T-cell (primary cell): Measurements from ENCODE around the gene MRPS26. TPM values are rescaled to one million over a fixed set of nuclear protein-coding genes. Genes with fewer than 3 reads are reported as not detected.
A peak's percentile ranks its signal among the peaks of the same experiment; 100 is the strongest.
"Not testable (repeated sequence)": the region's sequence is repeated elsewhere in the genome, so short reads cannot be mapped to it uniquely, and the experiment has no call there.

Source experiments
- ATAC-seq, 4 experiments: fragments of 200-7000 bp in 3 of 4; fragments of 150-1000 bp in 1 of 4; cut with Tn5 transposase; replicated peaks in 1 of 4; 1 replicate in 3 of 4; 2 replicates in 1 of 4; pipeline ENCODE4 v1.10.0; 2021; ENCODE audit warnings: moderate library complexity in 3 of 4, mild to moderate bottlenecking in 2 of 4, moderate number of reproducible peaks in 1 of 4
- CTCF ChIA-PET, 2 donors: fragments of 300-600 bp; sonication (Branson Sonifier 250); formaldehyde crosslinking; loops; one replicate each; lab custom pipeline; 2022; ENCODE audit warnings: antibody characterized with exemption in 2 of 2; lab: Charles Lee
- POLR2A ChIA-PET, 2 donors: fragments of 300-600 bp; sonication (Branson Sonifier 250); formaldehyde crosslinking; loops; one replicate each; lab custom pipeline; 2022; ENCODE audit warnings: antibody characterized with exemption in 2 of 2; lab: Charles Lee
- DNase-seq, 35 experiments: peaks; one replicate each; pipeline versions ENCODE4 v3.0.0 to v3.0.0-alpha.2; 2013 to 2023
- H3K27ac ChIP-seq: one replicate; pipeline ENCODE4 v1.5.1; 2013; ENCODE audit warnings: low read length
- H3K27me3 ChIP-seq, 2 experiments: replicated peaks in 1 of 2; 1 replicate in 1 of 2; 2 replicates in 1 of 2; pipeline versions ENCODE4 v1.6.1 to v1.7.0; 2013; ENCODE audit warnings: low read length in 1 of 2, mixed read lengths in 1 of 2; ENCODE audit not compliant: control insufficient read depth in 2 of 2, insufficient read depth in 2 of 2; ENCODE audit errors: extremely low read depth in 1 of 2
- H3K36me3 ChIP-seq, 2 donors: 1 replicate in 1 of 2; 2 replicates in 1 of 2; pipeline versions ENCODE4 v1.6.1 to v1.7.0; 2013; ENCODE audit warnings: low read length in 1 of 2; ENCODE audit not compliant: control insufficient read depth in 2 of 2, insufficient read depth in 1 of 2; ENCODE audit errors: extremely low read depth in 1 of 2
- H3K4me1 ChIP-seq, 2 experiments: 1 replicate in 1 of 2; 2 replicates in 1 of 2; pipeline versions ENCODE4 v1.6.1 to v1.7.0; 2013; ENCODE audit warnings: low read length in 2 of 2, mixed read lengths in 1 of 2; ENCODE audit not compliant: insufficient read depth in 2 of 2, control insufficient read depth in 1 of 2; ENCODE audit errors: extremely low read depth in 1 of 2
- H3K4me3 ChIP-seq, 2 donors: 1 replicate in 1 of 2; 2 replicates in 1 of 2; pipeline versions ENCODE4 v1.5.1 to v1.7.0; 2013; ENCODE audit warnings: mild to moderate bottlenecking in 2 of 2, low read length in 1 of 2, moderate library complexity in 1 of 2; ENCODE audit not compliant: control insufficient read depth in 1 of 2; ENCODE audit errors: extremely low read depth in 1 of 2
- H3K9me3 ChIP-seq: 2 replicates; pipeline ENCODE4 v1.7.0; 2013
- H3K27ac Mint-ChIP-seq, 2 donors: one replicate each; pipeline ENCODE4 v1.8.0; 2020 to 2021; ENCODE audit warnings: mild to moderate bottlenecking in 2 of 2, mixed read lengths in 2 of 2
- H3K27me3 Mint-ChIP-seq, 2 donors: one replicate each; pipeline ENCODE4 v1.8.0; 2021 to 2022; ENCODE audit warnings: mixed read lengths in 2 of 2
- H3K36me3 Mint-ChIP-seq: one replicate; pipeline ENCODE4 v1.8.0; 2021; ENCODE audit warnings: mixed read lengths
- H3K4me1 Mint-ChIP-seq, 3 donors: one replicate each; pipeline ENCODE4 v1.8.0; 2020 to 2022; ENCODE audit warnings: mixed read lengths in 3 of 3, mild to moderate bottlenecking in 1 of 3
- H3K4me3 Mint-ChIP-seq, 3 donors: one replicate each; pipeline ENCODE4 v1.8.0; 2020 to 2022; ENCODE audit warnings: mild to moderate bottlenecking in 3 of 3, mixed read lengths in 3 of 3, moderate library complexity in 3 of 3
- H3K9me3 Mint-ChIP-seq, 3 donors: one replicate each; pipeline ENCODE4 v1.8.0; 2020 to 2022; ENCODE audit warnings: mixed read lengths in 3 of 3
- WGBS: methylation state at CpG from one replicate; pipeline ENCODE4 v1.1.5; 2013; ENCODE audit warnings: missing lambda C conversion rate; ENCODE audit not compliant: insufficient coverage; 5-methylcytosine and 5-hydroxymethylcytosine counted together
- total RNA-seq, 35 experiments: library from RNA in 6 of 35; stranded (reverse) in 6 of 35; fragments of 120-200 nt in 1 of 35; gene quantifications; one replicate each; pipeline versions ENCODE4 v1.2.1 to v1.2.4 and lab custom pipeline; 2013 to 2026

Gene MRPS26
- total RNA-seq, 5 donors from 2014 or later (not counting 1 experiment from before 2014, with no cell fraction given) = 20.9 to 38.5 (median 36.8) TPM

DNA sequence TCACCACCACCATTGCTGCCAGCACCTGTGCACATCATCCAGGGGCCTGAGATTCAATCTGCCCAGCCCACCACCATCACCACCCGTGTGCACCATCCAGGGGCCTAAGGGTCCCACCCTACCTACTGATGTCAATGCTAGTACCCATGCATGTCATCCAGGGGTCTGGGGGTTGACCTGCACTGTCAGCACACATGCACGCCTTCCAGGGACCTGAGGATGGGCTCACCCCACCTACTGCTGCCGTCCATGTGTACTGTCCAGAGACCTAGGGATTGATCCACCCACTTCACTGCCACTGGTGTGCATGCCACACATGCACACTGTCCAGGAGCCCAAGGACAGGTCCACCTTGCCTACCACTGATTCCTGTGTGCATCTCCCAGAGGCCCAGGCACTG lies 13.6 kb downstream of the MRPS26 start:
- H3K27me3 Mint-ChIP-seq = no peaks in the 10 kb centered on the region
- no peaks in the 10 kb centered on the region for H3K9me3 Mint-ChIP-seq
- peaks cover 10 to 21% (median 12%) of the 10 kb centered on the region in 3 donors for H3K4me1 Mint-ChIP-seq
- Histone ChIP-seq H3K36me3 (no peaks in the 10 kb centered on the region), H3K9me3 (no peaks in the 10 kb centered on the region), H3K27ac (no peak overlapping the region), H3K27me3 (no peaks in the 10 kb centered on the region), H3K4me3 (no peak overlapping the region), H3K4me1 (no peaks in the 10 kb centered on the region)
- WGBS = 94% methylated on average over 3 of the region's 3 CpGs
- POLR2A ChIA-PET = no interaction called here
- no peaks in the 10 kb centered on the region for H3K36me3 Mint-ChIP-seq
- DNase-seq = no peak
- CTCF ChIA-PET = no interaction called here
- no peak for ATAC-seq
- no peak overlapping the region for H3K4me3 Mint-ChIP-seq
- no peak overlapping the region for H3K27ac Mint-ChIP-seq

DNA sequence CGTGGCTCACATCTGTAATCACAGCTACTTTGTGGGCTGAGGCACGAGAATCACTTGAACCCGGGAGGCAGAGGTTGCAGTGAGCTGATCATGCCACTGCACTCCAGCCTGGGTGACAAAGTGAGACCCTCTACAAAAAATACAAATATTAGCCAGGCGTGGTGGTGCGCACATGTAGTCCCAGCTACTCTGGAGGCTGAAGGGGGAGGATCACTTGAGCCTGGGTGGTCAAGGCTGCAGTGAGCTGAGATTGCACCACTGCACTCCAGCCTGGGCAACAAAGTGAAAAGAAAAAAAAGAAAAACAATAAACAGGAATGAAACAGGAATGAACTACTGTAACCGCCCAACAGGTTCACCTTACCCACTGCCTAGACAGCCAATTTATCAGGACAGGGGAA lies 18.3 kb downstream of the MRPS26 start:
- CTCF ChIA-PET, H3K27me3 Mint-ChIP-seq, H3K4me1 ChIP-seq, H3K9me3 Mint-ChIP-seq, H3K27ac ChIP-seq, H3K36me3 ChIP-seq, ATAC-seq, H3K4me3 Mint-ChIP-seq, DNase-seq, H3K4me3 ChIP-seq, H3K27me3 ChIP-seq, H3K27ac Mint-ChIP-seq, H3K9me3 ChIP-seq, H3K36me3 Mint-ChIP-seq, POLR2A ChIA-PET: not testable (repeated sequence)
- H3K4me1 Mint-ChIP-seq = peaks cover 13 to 21% (median 16%) of the 10 kb centered on the region in 3 donors
- WGBS = 67% methylated on average over 1 of the region's 6 CpGs

DNA sequence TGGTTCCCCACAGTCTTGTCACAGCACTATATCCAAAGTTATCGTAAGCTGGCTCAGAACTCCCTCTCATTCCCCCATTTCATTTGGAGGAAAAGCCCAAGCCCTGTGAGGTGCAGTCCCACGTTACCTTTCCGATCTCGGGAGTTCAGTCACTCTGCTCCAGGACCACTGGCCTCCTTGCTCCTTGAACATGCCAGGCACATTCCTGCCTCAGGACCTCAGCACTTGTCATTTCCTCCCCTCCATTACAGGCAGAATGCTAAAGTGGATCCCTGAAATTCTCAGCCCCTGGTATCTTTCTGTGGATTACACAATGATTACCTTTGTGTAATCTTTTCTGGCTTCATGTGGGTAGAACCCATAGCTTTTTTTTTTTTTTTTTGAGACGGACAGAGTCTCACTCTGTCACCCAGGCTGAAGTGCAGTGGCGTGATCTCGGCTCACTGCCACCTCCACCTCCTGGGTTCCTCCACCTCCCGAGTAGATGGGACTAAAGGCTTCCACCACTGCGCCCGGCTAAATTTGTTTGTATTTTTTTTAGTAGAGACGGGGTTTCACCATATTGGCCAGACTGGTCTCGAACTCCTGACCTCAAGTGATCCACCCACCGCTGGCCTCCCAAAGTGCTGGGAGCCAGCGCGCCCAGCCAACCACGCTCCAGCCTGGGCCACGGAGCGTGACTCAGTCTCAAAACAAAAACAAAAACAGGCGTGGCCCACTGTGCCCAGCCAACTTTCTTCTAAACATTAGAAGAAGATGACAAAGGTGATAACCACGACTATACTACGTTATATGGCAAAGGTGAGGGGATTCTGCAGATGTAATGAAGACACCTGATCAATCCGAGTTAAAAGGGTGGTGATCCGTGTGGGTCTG lies 21.5 kb downstream of the MRPS26 start:
- no peaks in the 10 kb centered on the region for H3K9me3 ChIP-seq
- no peak overlapping the region for H3K27ac ChIP-seq
- no peak overlapping the region for H3K27ac Mint-ChIP-seq
- H3K4me3 ChIP-seq = no peak overlapping the region
- H3K36me3 ChIP-seq = no peaks in the 10 kb centered on the region
- no peak overlapping the region for H3K4me3 Mint-ChIP-seq
- H3K4me1 ChIP-seq = peaks cover 1 to 11% of the 10 kb centered on the region in 2 experiments
- no peak for DNase-seq
- no peaks in the 10 kb centered on the region for H3K27me3 Mint-ChIP-seq
- no peaks in the 10 kb centered on the region for H3K9me3 Mint-ChIP-seq
- H3K27me3 ChIP-seq = peaks cover 0 to 9% of the 10 kb centered on the region in 2 experiments
- CTCF ChIA-PET = interaction anchor here in 1 of 2 donors (0.6 kb wide), 1 partner anchor 280 kb away, joined by 4 read pairs; no protein-coding TSS in a partner anchor
- WGBS = 85% methylated on average over 17 of the region's 23 CpGs
- POLR2A ChIA-PET = interaction anchor here in 1 of 2 donors (0.5 kb wide), 1 partner anchor 819 kb away, joined by 3 read pairs; no protein-coding TSS in a partner anchor
- peaks cover 12 to 17% (median 17%) of the 10 kb centered on the region in 3 donors for H3K4me1 Mint-ChIP-seq
- peaks cover 5% of the 10 kb centered on the region for H3K36me3 Mint-ChIP-seq
- no peak for ATAC-seq

DNA sequence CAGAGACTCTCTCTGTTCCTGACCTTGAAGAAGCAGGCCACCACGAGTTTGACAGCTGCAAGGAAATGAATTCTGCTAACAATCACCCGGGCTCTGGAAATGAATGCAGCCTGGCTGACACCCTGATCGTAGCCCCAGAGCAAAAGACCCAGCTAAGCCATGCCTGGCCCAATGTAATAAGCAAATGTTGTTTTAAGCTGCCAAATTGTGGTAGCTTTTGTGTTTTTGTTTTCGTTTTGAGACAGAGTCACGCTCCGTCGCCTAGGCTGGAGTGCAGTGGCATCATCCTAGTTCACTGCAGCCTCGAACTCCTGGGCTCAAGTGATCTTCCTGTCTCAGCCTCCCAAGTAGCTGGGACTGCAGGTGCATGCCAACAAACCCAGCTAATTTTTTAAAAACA lies 22.2 kb downstream of the MRPS26 start:
- POLR2A ChIA-PET = no interaction called here
- CTCF ChIA-PET = no interaction called here
- H3K4me3 ChIP-seq = no peak overlapping the region
- Mint-ChIP-seq H3K27ac (peak overlapping the region in 1 of 2 donors; percentile 6), H3K36me3 (peaks cover 5% of the 10 kb centered on the region), H3K9me3 (no peaks in the 10 kb centered on the region), H3K4me1 (peaks cover 14 to 22% (median 21%) of the 10 kb centered on the region in 3 donors), H3K4me3 (no peak overlapping the region), H3K27me3 (no peaks in the 10 kb centered on the region)
- H3K27ac ChIP-seq = no peak overlapping the region
- peaks cover 2 to 17% of the 10 kb centered on the region in 2 experiments for H3K4me1 ChIP-seq
- DNase-seq (no peak), ATAC-seq (no peak)
- H3K9me3 ChIP-seq = no peaks in the 10 kb centered on the region
- WGBS = 76% methylated on average over 8 of the region's 8 CpGs
- peaks cover 0 to 15% of the 10 kb centered on the region in 2 experiments for H3K27me3 ChIP-seq
- no peaks in the 10 kb centered on the region for H3K36me3 ChIP-seq

DNA sequence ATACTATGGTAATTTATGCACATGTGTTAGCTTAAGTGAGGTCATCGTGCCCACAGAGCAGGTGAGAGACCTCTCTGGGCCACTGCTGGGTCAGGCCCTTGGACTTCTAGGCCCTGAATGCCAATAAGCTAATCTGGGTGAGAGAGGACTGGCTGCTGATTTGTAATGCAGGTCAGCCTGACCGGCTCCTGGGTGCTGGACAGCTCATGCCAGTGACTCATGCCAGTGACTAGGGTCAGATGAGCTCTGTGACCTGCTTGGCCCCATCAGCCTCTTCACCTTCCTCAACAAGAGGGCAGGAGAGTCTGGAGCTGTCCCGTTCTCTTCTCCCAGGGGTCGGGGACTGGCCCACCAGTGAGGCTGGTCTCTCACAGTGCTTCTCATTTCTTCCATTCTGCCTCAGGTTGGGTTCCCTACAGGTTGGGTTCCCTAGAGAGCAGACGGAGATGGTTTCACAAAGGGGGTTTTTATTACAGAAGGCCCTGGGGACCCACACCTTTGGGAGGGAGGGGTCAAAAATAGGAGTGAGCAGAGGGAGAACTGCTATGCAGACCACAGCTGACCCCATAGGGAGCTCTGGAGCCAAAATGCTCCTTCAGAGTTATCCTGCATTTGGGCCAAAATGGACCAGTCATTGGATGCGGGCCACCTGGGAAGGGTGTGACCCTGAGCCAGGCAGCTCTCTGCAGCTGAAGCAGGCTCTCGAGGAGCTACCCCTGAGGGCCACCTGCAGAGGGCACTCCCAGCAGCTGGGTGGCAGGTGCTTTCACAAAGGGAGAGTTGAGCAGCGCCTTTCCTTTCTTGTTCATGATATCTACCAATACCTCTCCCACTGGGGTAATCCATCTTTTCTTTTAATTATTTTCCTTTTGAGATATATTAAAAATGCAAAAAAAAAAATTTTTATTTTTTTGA lies 23.4 kb downstream of the MRPS26 start:
- ATAC-seq = peak; percentile 28 to 66 (median 38)
- no peak overlapping the region for H3K4me3 Mint-ChIP-seq

DNA sequence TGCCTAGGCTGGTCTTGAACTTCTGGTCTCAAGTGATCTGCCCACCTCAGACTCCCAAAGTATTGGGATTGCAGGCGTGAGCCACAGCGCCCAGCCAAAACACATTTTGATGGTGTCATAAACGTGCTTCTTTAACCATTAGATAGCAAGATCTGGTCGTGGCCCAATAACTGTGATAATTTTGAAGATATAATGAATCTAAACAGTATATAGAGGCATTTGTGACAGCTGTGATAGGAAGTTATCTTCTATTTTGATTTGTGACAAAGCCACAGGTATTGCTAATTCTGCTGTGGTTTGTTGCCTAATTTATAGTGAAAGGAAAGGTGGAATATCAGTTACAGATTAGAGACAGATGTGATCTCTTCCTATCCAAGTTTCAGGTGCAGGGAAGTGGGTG lies 24.9 kb downstream of the MRPS26 start:
- Histone ChIP-seq H3K9me3 (no peaks in the 10 kb centered on the region), H3K4me3 (no peak overlapping the region), H3K27ac (no peak overlapping the region), H3K4me1 (peaks cover 4 to 22% of the 10 kb centered on the region in 2 experiments), H3K36me3 (no peaks in the 10 kb centered on the region), H3K27me3 (peaks cover 0 to 15% of the 10 kb centered on the region in 2 experiments)
- Mint-ChIP-seq H3K27me3 (peaks cover 0 to 2% of the 10 kb centered on the region in 2 donors), H3K36me3 (peaks cover 5% of the 10 kb centered on the region), H3K4me1 (peaks cover 14 to 32% (median 18%) of the 10 kb centered on the region in 3 donors), H3K9me3 (no peaks in the 10 kb centered on the region), H3K4me3 (peak overlapping the region; percentile 75 to 86 (median 78)), H3K27ac (peak overlapping the region; percentile 59 to 80)
- no peak for ATAC-seq
- DNase-seq = no peak
- POLR2A ChIA-PET = no interaction called here
- CTCF ChIA-PET = no interaction called here
- 89% methylated on average over 3 of the region's 4 CpGs for WGBS

More for the DNA sequence above, 23.4 kb downstream of the MRPS26 start:
- peaks cover 14 to 25% (median 21%) of the 10 kb centered on the region in 3 donors for H3K4me1 Mint-ChIP-seq
- Histone ChIP-seq H3K27me3 (peaks cover 0 to 15% of the 10 kb centered on the region in 2 experiments), H3K4me1 (peaks cover 2 to 17% of the 10 kb centered on the region in 2 experiments), H3K27ac (no peak overlapping the region), H3K9me3 (no peaks in the 10 kb centered on the region), H3K36me3 (no peaks in the 10 kb centered on the region), H3K4me3 (no peak overlapping the region)
- ChIA-PET CTCF (interaction anchor here (0.6 to 1.6 kb wide), 7 partner anchors 16 to 247 kb away, joined by 3 to 9 read pairs (median 3); no protein-coding TSS in a partner anchor), POLR2A (interaction anchor here in 1 of 2 donors (0.7 to 1.0 kb wide), 3 partner anchors 40 to 102 kb away, joined by 3 to 11 read pairs (median 3); no protein-coding TSS in a partner anchor)
- 96% methylated on average over 4 of the region's 8 CpGs for WGBS
- peak in 25 of 35 experiments; percentile 26 to 64 (median 50) for DNase-seq
- no peaks in the 10 kb centered on the region for H3K9me3 Mint-ChIP-seq
- peaks cover 5% of the 10 kb centered on the region for H3K36me3 Mint-ChIP-seq
- no peaks in the 10 kb centered on the region for H3K27me3 Mint-ChIP-seq
- no peak overlapping the region for H3K27ac Mint-ChIP-seq
